TTC549 (cell line): Measurements from ENCODE around the gene CBX1.
"Not testable (repeated sequence)": the region's sequence is repeated elsewhere in the genome, so short reads cannot be mapped to it uniquely, and the experiment has no call there.

ENCODE experiments used
- FAIRE-seq: peaks from 2 replicates; lab custom pipeline; 2012; peaks lifted over from hg19 to GRCh38; lab: Jason Lieb, UNC

The CBX1 gene

DNA sequence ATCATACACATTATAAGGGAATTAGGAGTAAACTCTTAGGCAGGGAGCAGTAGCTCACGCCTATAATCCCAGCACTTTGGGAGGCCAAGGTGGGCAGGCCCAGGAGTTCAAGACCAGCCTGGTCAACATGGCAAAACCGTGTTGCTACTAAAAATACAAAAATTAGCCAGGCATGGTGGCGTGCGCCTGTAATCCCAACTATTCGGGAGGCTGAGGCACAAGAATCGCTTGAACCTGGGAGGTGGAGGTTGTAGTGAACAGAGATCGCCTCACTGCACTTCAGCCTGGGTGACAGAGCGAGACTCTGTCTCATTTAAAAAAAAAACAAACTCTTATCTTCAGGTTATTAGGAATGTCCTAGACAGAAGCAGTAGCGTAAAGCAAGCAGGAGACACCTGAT lies 28.5 kb downstream of the CBX1 start:
- FAIRE-seq, result not testable (repeated sequence)

GRCh38 chr17:48071654-48072053 lies 29.6 kb downstream of the CBX1 start:
- no peak for FAIRE-seq

DNA sequence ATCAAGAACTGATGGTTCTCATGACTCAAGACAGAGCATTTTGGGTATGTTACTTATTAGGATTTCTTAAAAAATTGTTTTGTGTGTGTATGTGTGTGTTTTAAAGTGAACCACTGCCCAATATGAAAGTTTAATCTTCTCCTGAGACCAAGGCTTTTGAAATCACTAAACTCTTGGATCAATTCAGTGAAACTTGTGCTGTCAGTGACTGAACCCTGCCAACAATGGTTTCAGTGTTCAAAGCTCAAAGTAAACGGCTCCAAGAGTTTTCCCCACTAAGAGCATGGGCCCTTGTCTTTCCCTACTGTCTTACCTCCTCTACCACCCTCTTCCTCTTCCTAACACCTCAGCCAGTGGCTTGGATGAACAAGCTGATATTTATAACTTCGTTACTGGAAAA lies 31.1 kb downstream of the CBX1 start:
- no peak for FAIRE-seq

DNA sequence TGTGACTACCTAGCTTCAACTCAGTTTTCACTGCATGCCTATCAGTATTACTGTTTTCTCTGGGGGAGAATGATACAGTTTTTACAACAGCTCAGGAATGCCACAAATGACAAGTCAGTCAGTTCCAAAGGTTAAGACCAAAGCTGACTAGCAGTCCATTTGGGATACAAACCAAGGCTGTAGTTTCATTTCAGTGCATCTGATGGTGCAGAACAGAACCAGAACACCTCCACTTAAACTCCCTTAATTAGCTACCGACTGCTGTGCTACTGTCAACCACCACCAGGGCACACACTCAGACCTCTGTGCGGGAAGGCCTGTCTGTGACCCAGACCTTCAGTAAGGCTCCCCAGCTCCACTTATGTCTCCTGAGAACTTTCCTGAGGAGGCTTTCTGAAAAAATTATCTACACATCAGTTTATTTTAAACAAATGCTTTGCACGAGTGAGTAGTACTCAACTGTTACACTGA lies 32.8 kb downstream of the CBX1 start:
- no peak for FAIRE-seq

GRCh38 chr17:48067808-48068207 lies 33.5 kb downstream of the CBX1 start:
- not testable (repeated sequence) for FAIRE-seq

- no peak for FAIRE-seq
These were observed 34.0 kb downstream of the CBX1 start for GRCh38 chr17:48067245-48067644.

DNA sequence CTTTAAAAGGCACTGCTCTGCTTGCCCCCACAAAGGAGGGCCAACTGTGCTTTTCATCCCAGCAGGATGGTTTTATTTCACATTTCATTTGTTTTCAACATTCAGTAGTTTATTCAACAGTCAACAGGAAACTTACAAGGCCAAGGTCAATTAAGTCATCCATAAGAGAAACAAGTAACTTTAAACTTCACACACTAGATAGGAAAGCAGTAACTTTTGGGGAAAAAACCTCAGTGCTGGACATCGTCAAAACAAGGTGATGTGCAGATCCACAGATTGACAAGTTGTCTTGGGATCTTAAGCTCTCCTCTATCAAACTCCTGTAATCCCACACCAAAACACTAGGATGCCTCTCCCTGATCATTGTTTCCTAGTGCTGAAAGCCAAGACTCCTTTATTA lies 34.6 kb downstream of the CBX1 start:
- no peak for FAIRE-seq

DNA sequence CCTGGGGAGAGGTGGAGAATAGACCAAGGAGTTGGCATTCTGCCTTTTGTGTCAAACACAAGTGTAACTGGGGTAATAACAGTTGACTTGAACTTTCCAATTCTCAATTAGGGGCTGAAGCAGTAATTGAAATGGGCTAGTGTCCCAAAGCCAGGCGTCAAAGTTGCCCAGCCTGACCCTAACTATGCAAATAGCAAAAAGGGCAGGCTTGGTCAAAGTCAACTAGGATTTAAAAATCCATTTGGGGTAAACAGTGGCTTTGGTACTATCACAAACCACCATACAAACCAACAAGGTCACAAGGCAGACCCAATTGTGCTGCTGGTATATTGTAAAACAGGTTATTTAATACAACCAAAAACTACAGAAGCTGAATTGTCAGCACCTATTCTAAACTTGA lies 35.1 kb downstream of the CBX1 start:
- no peak for FAIRE-seq

DNA sequence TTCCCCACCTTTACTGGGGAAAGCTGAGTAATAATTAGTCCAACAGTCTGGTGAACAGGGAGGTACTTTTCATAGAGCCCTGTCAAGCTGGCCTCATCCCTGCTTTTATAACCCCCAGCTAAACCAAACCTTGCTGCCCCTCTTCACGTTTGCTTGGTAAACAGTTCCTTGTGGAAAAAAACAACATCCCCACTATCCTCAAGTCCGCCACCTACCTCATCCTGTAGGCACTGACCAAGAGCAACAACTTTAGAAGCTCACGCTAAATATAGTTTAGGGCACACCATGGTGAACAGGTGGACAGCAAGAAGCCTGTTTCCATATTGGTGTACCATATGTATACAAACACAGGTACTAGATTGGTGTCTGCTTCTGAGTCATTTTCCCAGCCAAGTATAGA lies 36.6 kb downstream of the CBX1 start:
- no peak for FAIRE-seq

GRCh38 chr17:48062273-48062672 lies 39.0 kb downstream of the CBX1 start:
- no peak for FAIRE-seq

DNA sequence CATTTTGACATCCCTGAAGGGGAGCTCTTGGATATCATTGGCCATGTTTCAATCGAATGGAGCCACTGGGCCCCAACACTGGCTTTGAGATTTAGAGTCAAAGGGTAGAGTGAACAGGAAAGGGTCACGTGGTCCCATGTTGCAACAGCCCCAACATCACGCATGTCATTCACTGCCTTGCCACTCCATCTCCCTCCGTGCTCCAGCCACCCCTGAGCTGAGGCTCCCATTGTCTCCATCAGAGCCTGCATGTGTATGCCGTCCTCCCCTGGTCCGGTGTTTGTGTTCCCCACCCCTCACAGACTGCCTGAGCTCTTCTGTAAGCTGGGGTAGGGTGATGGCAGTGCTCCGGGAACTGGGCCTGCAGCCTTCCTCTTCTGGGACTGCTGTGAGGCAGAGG lies 41.0 kb downstream of the CBX1 start:
- no peak for FAIRE-seq

- FAIRE-seq, result no peak
These were observed 42.1 kb downstream of the CBX1 start for GRCh38 chr17:48059125-48059668.

- no peak for FAIRE-seq
These were observed 42.7 kb downstream of the CBX1 start for GRCh38 chr17:48058393-48059124.

- no peak for FAIRE-seq
These were observed 43.7 kb downstream of the CBX1 start for GRCh38 chr17:48057626-48058025.

DNA sequence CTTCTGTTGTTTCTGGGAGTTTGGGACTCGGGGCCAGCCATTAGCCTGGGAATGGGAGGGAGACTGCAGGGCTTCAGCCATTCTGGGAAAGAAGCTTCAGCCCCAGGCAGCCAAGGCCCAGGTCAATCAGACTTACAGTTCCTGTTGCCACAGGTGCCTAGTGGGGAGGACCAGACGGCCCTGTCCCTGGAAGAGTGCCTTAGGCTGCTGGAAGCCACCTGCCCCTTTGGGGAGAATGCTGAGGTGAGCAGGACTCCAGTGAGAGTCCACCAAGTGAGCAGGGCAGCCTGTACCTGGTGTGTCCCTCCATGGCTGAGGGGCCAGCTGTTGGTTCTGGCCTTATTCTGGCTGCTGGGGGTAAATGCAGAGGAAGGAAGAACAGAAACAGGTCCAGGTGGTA lies 44.4 kb downstream of the CBX1 start:
- no peak for FAIRE-seq

- no peak for FAIRE-seq
These were observed 45.0 kb downstream of the CBX1 start for GRCh38 chr17:48056246-48056745.

- FAIRE-seq, result no peak
These were observed 45.6 kb downstream of the CBX1 start for GRCh38 chr17:48055531-48056245.

DNA sequence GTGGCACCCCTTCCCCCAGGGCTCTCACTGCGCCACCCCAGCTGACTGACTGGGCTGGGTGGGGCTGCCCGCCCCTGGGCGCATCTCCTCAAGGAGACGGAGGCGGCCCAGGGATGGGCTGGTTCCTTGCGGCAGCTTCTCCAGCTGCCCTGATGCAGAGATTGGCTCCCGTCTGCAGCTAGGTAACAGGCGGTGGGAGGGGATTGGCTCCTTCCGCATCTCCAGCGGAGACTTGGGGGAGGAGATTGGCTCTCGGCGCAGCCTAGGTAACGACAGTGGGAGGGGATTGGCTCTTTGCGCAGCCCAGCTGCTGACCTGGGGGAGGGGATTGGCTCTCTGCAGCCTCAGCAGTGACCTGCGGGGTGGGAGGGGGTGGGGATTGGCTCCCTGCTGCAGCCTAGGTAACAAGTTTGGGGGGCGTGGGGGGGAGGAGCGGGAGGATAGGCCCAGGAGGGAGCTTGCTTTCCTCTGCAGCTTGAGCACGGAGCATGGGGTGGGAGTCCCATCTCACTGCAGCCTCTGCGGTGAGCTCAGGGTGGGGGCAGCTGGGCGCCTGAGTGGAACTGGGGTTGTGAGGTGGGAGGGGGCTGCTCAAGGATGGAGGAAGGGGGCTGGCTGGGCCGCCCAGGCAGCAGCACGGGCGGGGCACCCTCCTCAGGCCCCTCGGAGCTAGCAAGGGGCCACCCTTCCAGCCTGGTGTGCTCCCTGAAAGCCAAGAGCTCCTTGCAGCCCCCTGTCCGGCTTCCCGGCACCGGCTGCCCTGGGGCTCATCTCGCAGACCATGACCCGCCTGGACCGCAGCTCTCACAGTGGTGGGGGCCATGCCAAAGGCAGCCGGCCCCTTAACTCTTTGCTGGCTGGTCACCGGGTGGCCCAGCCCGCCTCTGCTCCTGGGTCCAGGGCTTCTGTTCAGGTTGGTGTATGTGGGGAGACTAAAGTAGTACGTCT lies 46.8 kb downstream of the CBX1 start:
- FAIRE-seq, result no peak

DNA sequence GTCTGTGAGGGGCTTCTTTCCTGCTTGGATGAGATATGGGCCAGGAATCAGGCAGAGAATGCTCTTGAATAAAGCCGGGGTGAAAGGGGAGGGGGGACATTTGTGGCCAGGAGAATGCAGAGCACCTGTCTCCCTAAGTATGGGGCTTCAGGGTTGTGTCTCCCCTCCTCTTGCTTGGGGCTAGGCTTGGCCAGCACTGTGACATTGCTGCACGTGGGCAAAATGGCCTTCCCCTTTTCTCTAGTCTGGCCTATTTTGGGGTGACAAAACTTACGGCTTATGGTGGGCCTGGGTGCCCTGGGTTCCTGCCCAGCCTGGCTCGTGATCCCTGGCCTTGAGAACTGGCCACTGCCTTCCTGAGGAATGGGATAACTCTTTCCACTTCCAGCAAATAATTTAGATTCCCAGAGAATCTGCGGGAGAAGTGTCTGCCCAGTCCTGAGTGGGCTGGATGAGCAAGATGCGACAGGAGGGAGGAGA lies 47.5 kb downstream of the CBX1 start:
- no peak for FAIRE-seq

DNA sequence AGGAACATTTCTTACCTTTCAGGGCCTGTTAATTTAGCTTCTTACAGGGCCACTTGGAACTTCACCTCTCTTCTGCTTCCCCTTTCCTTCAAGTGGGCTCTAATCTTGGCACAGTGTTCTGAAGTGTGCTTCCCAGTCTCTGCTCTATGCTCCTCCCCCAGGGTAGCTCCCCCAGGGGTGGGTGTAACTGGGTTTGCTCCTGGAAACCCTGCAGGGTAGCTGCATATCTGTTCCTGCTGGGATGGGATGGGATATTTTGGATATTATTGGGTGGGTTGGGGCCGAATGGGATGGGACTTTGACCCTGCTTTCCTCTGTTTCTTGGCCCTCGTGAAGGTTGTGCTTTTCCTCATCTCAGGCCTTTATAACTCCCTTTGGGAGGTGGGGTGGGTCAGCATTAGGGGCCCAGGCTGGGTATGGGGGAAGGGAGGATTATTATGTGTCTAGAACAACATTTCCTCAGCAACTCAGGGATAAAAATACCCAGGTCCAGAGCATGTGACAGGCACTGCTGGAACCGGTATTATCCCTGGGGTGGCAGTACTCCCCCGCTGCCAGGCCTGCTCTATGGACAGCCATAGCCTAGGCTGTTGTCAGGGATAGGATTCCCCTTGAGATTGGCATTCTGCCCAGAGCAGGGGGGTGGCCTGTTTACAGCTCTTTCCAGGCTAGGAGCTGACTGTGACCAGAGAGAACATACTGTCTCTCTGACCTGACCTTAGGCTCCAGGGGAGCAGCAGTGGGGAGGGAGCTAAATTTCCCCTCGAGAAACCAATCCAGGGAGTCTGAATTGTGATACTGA lies 48.1 kb downstream of the CBX1 start:
- FAIRE-seq, result no peak
